HepG2 (cell line): ENCODE data around the gene CACNA1C. TPM values are rescaled to one million over a fixed set of nuclear protein-coding genes. Genes with fewer than 3 reads are reported as not detected.

ENCODE experiments used
- ATAC-seq: fragments of 200-7000 bp; cut with Tn5 transposase; 3 replicates; pipeline ENCODE4 v1.9.1; 2020; ENCODE audit warnings: mild to moderate bottlenecking, moderate library complexity
- BruUV-seq: library from RNA; stranded (reverse); fragments of 400-500 nt; replicated peaks from 2 replicates; lab custom pipeline; 2021; lab: Mats Ljungman, UMichigan
- CTCF ChIA-PET: fragments of 300-600 bp; formaldehyde crosslinking; extraction: SDS; loops from one replicate; lab custom pipeline; 2021; ENCODE audit warnings: low total read pairs, inconsistent platforms, low intra/inter-chr PET ratio; lab: Yijun Ruan, JAX
- POLR2A ChIA-PET: fragments of 350-600 bp; sonication (Branson Sonifier 250); formaldehyde crosslinking; loops from one replicate; lab custom pipeline; 2020; ENCODE audit warnings: antibody characterized with exemption, inconsistent platforms; lab: Yijun Ruan, JAX
- DNase-seq: peaks from one replicate; pipeline ENCODE4 v3.0.0-alpha.2; 2015; ENCODE audit warnings: low spot score
- FAIRE-seq: peaks from 3 replicates; lab custom pipeline; 2011; peaks lifted over from hg19 to GRCh38; lab: Jason Lieb, UNC
- H2AFZ ChIP-seq: one replicate; pipeline ENCODE4 v1.6.1; 2011; ENCODE audit warnings: low read length, inconsistent platforms
- H3K27ac ChIP-seq: fragments of 300-600 bp; 3 replicates; pipeline ENCODE4 v1.8.0; 2011; ENCODE audit warnings: mixed run types, mild to moderate bottlenecking, mixed read lengths, low read length, inconsistent platforms; ENCODE audit not compliant: insufficient read depth; ENCODE audit errors: extremely low read length
- H3K27me3 ChIP-seq, 2 experiments: fragments of 200-600 bp in 1 of 2; 2 replicates in 1 of 2; 3 replicates in 1 of 2; pipeline versions ENCODE4 v1.6.0 to v1.8.0; 2011; ENCODE audit warnings: low read length in 2 of 2, mild to moderate bottlenecking in 2 of 2, moderate library complexity in 2 of 2, inconsistent platforms in 1 of 2; ENCODE audit not compliant: insufficient read depth in 2 of 2, control insufficient read depth in 1 of 2
- H3K36me3 ChIP-seq, 2 experiments: fragments of 200-600 bp in 1 of 2; replicated peaks in 1 of 2; 2 replicates in 1 of 2; 3 replicates in 1 of 2; pipeline versions ENCODE4 v1.5.1 to v1.8.0; 2011; ENCODE audit warnings: low read length in 2 of 2, inconsistent platforms in 1 of 2; ENCODE audit not compliant: insufficient read depth in 2 of 2, control insufficient read depth in 1 of 2
- H3K4me1 ChIP-seq: 2 replicates; pipeline ENCODE4 v1.5.1; 2012; ENCODE audit warnings: low read length, inconsistent platforms; ENCODE audit not compliant: insufficient read depth
- H3K4me2 ChIP-seq: 2 replicates; pipeline ENCODE4 v1.6.0; 2011; ENCODE audit warnings: low read depth, low read length, inconsistent platforms
- H3K4me3 ChIP-seq, 3 experiments: fragments of 200-600 bp in 1 of 3; sonication (generic), shearing (Covaris generic) in 1 of 3; replicated peaks in 1 of 3; 2 replicates each; pipeline ENCODE4 v1.5.1; 2011 to 2016; ENCODE audit warnings: low read length in 3 of 3, inconsistent platforms in 2 of 3, low read depth in 2 of 3, mild to moderate bottlenecking in 2 of 3, control low read depth in 1 of 3, mixed read lengths in 1 of 3; ENCODE audit not compliant: insufficient read depth in 1 of 3
- H3K79me2 ChIP-seq: one replicate; pipeline ENCODE4 v1.6.1; 2011; ENCODE audit warnings: low read length, inconsistent platforms; ENCODE audit not compliant: insufficient read depth
- H3K9ac ChIP-seq: 2 replicates; pipeline ENCODE4 v1.6.0; 2011; ENCODE audit warnings: mild to moderate bottlenecking, low read depth, low read length, inconsistent platforms; ENCODE audit not compliant: insufficient read depth
- H3K9me3 ChIP-seq: 2 replicates; pipeline ENCODE4 v1.5.1; 2012; ENCODE audit warnings: mild to moderate bottlenecking, low read length
- H4K20me1 ChIP-seq: 2 replicates; pipeline ENCODE4 v1.6.0; 2011; ENCODE audit warnings: inconsistent platforms, mild to moderate bottlenecking, low read length, moderate library complexity; ENCODE audit not compliant: insufficient read depth
- ARID2 ChIP-seq: sonication (generic); formaldehyde crosslinking; IDR thresholded peaks from 2 replicates; pipeline ENCODE4 v1.8.1; 2022; ENCODE audit warnings: mild to moderate bottlenecking, missing genetic modification reagents, borderline replicate concordance
- ELF4 ChIP-seq: sonication (generic); formaldehyde crosslinking; IDR thresholded peaks from 2 replicates; pipeline ENCODE4 v1.5.0; 2020; ENCODE audit warnings: missing genetic modification reagents, mild to moderate bottlenecking, moderate library complexity, borderline replicate concordance
- HNRNPUL1 ChIP-seq: fragments of 200-400 bp; formaldehyde crosslinking; IDR thresholded peaks from 2 replicates; pipeline ENCODE4 v1.6.1; 2017; ENCODE audit warnings: low read depth, mild to moderate bottlenecking, low read length, moderate library complexity
- SPEN ChIP-seq: sonication (generic); formaldehyde crosslinking; IDR thresholded peaks from 2 replicates; pipeline ENCODE4 v1.5.1; 2020; ENCODE audit warnings: low read depth, mild to moderate bottlenecking, missing genetic modification reagents
- STAT5B ChIP-seq: sonication (generic); formaldehyde crosslinking; IDR thresholded peaks from 2 replicates; pipeline ENCODE4 v1.4.0; 2020; ENCODE audit warnings: missing genetic modification reagents
- THAP8 ChIP-seq: sonication (generic); formaldehyde crosslinking; IDR thresholded peaks from 2 replicates; pipeline ENCODE4 v1.5.1; 2020; ENCODE audit warnings: missing genetic modification reagents, mild to moderate bottlenecking, borderline replicate concordance
- ZNF10 ChIP-seq: sonication (generic); formaldehyde crosslinking; IDR thresholded peaks from 2 replicates; pipeline ENCODE4 v1.4.0; 2020; ENCODE audit warnings: mild to moderate bottlenecking, low read depth, missing genetic modification reagents, borderline replicate concordance
- ZNF281 ChIP-seq: sonication (generic); formaldehyde crosslinking; IDR thresholded peaks from 2 replicates; pipeline ENCODE4 v1.4.0; 2020; ENCODE audit warnings: missing genetic modification reagents, borderline replicate concordance
- ZNF775 ChIP-seq: sonication (generic); formaldehyde crosslinking; IDR thresholded peaks from 2 replicates; pipeline ENCODE4 v1.4.0; 2020; ENCODE audit warnings: missing genetic modification reagents, mild to moderate bottlenecking, moderate library complexity, borderline replicate concordance
- ZNF777 ChIP-seq: sonication (generic); formaldehyde crosslinking; IDR thresholded peaks from 2 replicates; pipeline ENCODE4 v1.4.0; 2020; ENCODE audit warnings: missing genetic modification reagents
- ZNF781 ChIP-seq: sonication (generic); formaldehyde crosslinking; IDR thresholded peaks from 2 replicates; pipeline ENCODE4 v1.5.1; 2020; ENCODE audit warnings: borderline replicate concordance, mild to moderate bottlenecking, missing genetic modification reagents; ENCODE audit errors: not compliant biosample characterization
- whole genome bisulfite sequencing: methylation state at CpG from one replicate; pipeline ENCODE4 v1.1.6; 2017; ENCODE audit warnings: low lambda C conversion rate; 5-methylcytosine and 5-hydroxymethylcytosine counted together
- in situ Hi-C: cut with HindIII; loops from 2 replicates; pipeline ENCODE4 v1.10.0; 2017; ENCODE audit warnings: low pct_unique_long_range_greater_than_20kb; ENCODE audit not compliant: extremely low pct_ligation_motif_present
- intact Hi-C: fragments of 100-400 bp; cut with micrococcal nuclease; formaldehyde crosslinking; loops from one replicate; pipeline ENCODE4 v1.10.0; 2022; ENCODE audit not compliant: unreplicated experiment
- polyA plus RNA-seq, 8 experiments: library from polyadenylated mRNA; depleted of rRNA in 3 of 8; stranded (reverse) in 7 of 8; unstranded in 1 of 8; fragments of >200 nt; fragmentation: Illumina TruSeq in 4 of 8; extraction: Trizol in 4 of 8; gene quantifications; 2 replicates each; pipeline versions ENCODE4 v1.2.1 to v1.2.3, GENCODE V29; 2011 to 2016; ENCODE audit warnings: low read depth in 4 of 8, missing spikeins in 1 of 8, mixed read lengths in 1 of 8; ENCODE audit not compliant: insufficient read depth in 1 of 8
- total RNA-seq, 5 experiments: library from RNA; depleted of rRNA; stranded (reverse); fragments of >200 nt; fragmentation: Illumina TruSeq; extraction: Trizol; gene quantifications; 2 replicates each; pipeline ENCODE4 v1.2.3, GENCODE V29; 2016; ENCODE audit warnings: low read depth in 1 of 5

CACNA1C gene
- total and polyA plus RNA-seq, 2 of the 13 experiments (the other 11 are each of a cell fraction or from before 2014, with no cell fraction given), result not detected

GRCh38 chr12:2291947-2292346, 239.2 kb downstream of the CACNA1C start:
- intact Hi-C loops (no loop called here), in situ Hi-C loops (no loop called here)
- Histone ChIP-seq H3K9ac (no peak overlapping the region), H3K9me3 (no peaks in the 10 kb centered on the region), H3K4me3 (no peak overlapping the region), H2AFZ (no peak overlapping the region), H4K20me1 (no peaks in the 10 kb centered on the region), H3K4me2 (no peak overlapping the region), H3K4me1 (no peaks in the 10 kb centered on the region), H3K36me3 (no peaks in the 10 kb centered on the region), H3K79me2 (no peaks in the 10 kb centered on the region), H3K27ac (no peak overlapping the region), H3K27me3 (peaks cover 3 to 32% of the 10 kb centered on the region in 2 experiments; a peak in 4 of 5 replicates)
- no peak for ATAC-seq
- POLR2A ChIA-PET, result no interaction called here
- CTCF ChIA-PET, result interaction anchor here (1.3 kb wide), 1 partner anchor 235 kb away, joined by 7 read pairs; no protein-coding TSS in a partner anchor
- DNase-seq, result no peak
- no TSS peak for BruUV-seq
- WGBS, result 17% methylated on average over 3 of the region's 3 CpGs
- TF ChIP-seq ARID2 (CRISPR knock-in tag) (no peak), HNRNPUL1 (no peak), ZNF775 (no peak), ZNF781 (CRISPR knock-in tag) (no peak), STAT5B (no peak), SPEN (no peak), THAP8 (CRISPR knock-in tag) (no peak), ZNF281 (no peak), ZNF10 (CRISPR knock-in tag) (no peak), ZNF777 (CRISPR knock-in tag) (no peak), ELF4 (CRISPR knock-in tag) (no peak)
- no peak for FAIRE-seq
